GM19099 (cell line): Measurements from ENCODE around the gene MCFD2.

Experiments used
- POLR2A ChIP-seq: IDR thresholded peaks from 3 replicates; pipeline ENCODE4 v1.6.1; 2011; ENCODE audit warnings: low read depth; ENCODE audit not compliant: insufficient read length; ENCODE audit errors: extremely low read depth

Gene MCFD2

GRCh38 chr2:46915281-46915810 is at the start of gene MCFD2:
Gene MCFD2, minus strand, starts transcription at chr2:46915806. Its CDS starts 6,635 bp downstream, at chr2:46909171.
- TF ChIP-seq POLR2A = no peak

- no peak for TF ChIP-seq POLR2A
These were observed 49.4 kb upstream of the MCFD2 start for GRCh38 chr2:46964835-46965560.

GRCh38 chr2:46963941-46964673 is 48.5 kb upstream of the MCFD2 start:
- TF ChIP-seq POLR2A = no peak

GRCh38 chr2:46963210-46963609 is 47.6 kb upstream of the MCFD2 start:
- TF ChIP-seq POLR2A = no peak

GRCh38 chr2:46962751-46963150 is 47.1 kb upstream of the MCFD2 start:
- no peak for TF ChIP-seq POLR2A

DNA sequence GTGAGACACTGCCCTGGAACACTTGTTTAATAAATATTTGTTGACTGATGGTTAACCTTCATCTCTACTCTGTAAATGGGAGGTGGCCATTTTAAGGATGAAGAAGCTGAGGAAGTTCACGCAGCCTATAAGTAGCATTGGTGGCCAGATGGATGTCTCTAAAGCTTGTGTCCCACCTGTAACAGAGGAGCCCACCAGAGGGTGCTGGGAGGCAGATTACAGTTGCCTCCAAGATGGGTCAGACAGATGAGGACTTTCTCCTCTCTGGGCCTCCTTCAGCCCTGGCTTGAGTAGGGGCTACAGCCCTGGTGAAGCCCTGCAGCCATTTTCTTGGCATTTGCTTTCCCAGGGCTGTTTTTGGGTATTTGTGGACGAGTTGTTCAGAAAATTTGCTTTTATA is 45.0 kb upstream of the MCFD2 start:
- TF ChIP-seq POLR2A = no peak

DNA sequence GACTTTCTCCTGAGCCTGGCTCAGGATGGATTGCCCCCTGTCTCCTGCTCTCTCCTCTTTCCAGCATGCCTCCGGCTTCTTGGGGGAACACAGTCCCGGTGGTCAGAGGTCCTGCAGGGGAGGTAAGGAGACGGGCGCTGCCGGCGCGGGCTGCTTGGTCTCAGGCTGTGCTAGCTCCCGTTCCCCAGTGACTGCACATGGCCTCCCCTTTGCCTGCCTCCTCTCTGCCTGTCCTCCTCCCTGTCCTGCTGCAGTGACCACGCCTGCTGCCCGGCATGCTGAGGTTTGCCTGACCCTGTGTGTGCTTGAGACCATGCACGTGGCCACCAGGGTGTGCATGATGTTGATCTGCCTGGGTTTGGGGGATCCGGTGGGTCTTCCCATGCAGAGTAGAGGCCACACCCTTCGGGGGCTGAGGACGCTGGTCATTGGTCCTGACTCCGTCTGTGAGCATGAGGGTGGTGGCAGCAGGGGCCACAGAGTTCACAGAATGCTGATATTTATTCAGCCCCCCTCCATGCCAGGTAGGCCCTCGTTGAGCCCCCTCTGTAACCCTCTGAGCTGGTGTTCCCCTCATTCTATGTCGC is 42.9 kb upstream of the MCFD2 start:
- TF ChIP-seq POLR2A = no peak

GRCh38 chr2:46956981-46957531 is 41.5 kb upstream of the MCFD2 start:
- TF ChIP-seq POLR2A = no peak

DNA sequence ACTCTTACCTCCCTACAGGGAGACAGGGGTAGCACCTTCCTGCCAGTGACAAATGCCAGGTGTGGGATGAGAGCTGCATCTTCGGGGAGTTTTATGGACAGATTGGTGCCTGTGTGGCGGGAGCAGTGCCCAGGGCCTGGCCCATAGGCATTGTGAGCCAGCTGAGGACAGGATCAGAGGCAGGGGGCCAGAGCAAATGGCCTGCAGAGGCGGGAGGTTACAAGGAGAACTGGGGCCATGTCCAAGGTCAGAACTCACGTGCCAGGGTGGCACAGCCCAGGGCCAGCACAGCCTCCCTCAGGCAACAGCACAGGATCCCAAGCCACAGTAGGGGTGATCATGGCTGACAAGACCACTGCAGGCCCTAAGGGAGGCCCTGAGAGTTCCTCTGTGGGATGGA is 40.2 kb upstream of the MCFD2 start:
- no peak for TF ChIP-seq POLR2A

- TF ChIP-seq POLR2A = no peak
These were observed 39.5 kb upstream of the MCFD2 start for GRCh38 chr2:46954951-46955571.

DNA sequence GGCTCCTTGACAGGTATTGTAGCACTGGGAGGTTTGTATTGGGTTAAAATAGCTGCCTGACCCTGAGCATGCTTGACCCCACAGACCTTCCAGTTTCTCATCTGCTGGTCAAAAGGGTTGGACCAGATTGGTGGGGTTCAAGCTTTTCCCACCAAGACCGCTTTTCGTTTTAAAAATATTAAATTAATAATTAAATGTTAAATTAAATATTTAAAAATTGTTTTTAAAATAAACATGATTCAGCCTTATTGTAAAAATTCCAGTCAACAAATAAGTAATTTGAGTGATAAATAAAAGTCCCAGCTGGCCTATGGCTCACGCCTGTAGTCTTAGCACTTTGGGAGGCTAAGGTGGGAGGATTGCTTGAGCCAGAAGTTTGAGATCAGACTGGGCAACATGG is 36.6 kb upstream of the MCFD2 start:
- TF ChIP-seq POLR2A = no peak

GRCh38 chr2:46951290-46952064 is 35.9 kb upstream of the MCFD2 start:
- no peak for TF ChIP-seq POLR2A

DNA sequence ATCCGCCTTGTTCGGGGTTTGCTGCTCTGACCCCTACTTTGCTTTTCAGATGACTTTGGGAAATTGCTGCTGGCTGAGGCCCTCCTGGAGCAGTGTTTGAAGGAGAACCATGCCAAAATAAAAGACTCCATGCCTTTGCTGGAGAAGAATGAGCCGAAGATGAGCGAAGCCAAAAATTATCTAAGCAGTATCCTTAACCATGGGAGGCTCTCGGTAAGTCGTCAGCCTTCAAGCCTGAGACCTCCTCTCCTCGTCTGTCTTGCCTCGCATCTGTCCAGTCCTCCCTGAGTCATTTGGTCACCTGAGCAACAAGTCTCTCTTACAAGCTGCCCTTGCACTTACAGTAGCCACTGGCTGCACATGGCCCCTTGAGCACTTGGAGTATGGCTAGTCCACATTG is 34.7 kb upstream of the MCFD2 start:
- TF ChIP-seq POLR2A = no peak

DNA sequence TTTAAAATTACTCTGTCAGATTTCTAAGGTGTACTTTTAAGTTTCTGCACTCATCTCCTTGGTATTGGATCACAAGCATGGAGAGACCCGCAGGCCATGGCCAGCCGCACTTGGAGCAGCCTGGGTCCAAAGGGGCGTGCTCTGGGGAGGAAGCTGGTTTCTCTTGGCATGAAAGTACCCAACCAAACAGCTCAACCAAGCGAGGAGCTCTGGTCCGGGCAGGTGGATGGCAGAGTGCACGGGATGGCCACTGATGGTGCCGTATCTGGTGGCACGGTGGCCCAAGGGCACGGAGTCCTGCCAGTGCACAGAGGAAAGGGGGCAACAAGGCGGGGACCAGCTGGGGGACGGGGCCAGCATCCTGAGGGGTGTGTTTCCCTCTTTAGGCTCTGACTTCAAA is 32.2 kb upstream of the MCFD2 start:
- TF ChIP-seq POLR2A = no peak

- no peak for TF ChIP-seq POLR2A
These were observed 30.1 kb upstream of the MCFD2 start for GRCh38 chr2:46945671-46946070.
